GF-D8 (cell line): ENCODE measurements around the gene ZP3.
"Not testable (repeated sequence)": the region's sequence is repeated elsewhere in the genome, so short reads cannot be mapped to it uniquely, and the experiment has no call there.

Source experiments
- DNase-seq: peaks from one replicate; lab custom pipeline; 2025; lab: John Stamatoyannopoulos, UW

The ZP3 gene

DNA sequence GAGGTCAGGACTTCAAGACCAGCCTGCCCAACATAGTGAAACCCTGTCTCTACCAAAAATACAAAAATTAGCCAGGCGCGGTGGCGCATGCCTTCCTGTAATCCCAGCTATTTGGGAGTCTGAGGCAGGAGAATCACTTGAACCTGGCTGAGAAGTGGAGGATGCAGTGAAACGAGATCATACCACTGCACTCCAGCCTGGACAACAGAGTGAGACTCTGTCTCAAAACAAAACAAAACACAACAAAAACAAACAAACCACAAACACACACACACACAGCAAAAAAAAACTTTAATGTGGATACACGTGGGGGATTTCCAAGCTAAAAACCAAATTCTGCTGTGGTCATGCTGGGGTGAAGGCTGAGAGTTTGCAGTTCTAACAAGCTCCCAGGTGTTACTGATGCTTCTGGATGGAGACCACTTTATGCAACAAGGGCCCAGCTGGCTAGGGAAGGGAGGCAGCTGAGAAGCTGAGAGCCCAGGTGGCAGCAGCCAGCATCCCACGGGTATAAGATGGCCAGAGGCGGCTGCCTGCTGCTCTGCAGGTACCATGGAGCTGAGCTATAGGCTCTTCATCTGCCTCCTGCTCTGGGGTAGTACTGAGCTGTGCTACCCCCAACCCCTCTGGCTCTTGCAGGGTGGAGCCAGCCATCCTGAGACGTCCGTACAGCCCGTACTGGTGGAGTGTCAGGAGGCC is at the start of gene ZP3:
Gene ZP3 (plus strand): TSS at position 538 of the 699 bp plus-strand sequence. CDS start 15 bp downstream, at position 553.
- no peak for DNase-seq

DNA sequence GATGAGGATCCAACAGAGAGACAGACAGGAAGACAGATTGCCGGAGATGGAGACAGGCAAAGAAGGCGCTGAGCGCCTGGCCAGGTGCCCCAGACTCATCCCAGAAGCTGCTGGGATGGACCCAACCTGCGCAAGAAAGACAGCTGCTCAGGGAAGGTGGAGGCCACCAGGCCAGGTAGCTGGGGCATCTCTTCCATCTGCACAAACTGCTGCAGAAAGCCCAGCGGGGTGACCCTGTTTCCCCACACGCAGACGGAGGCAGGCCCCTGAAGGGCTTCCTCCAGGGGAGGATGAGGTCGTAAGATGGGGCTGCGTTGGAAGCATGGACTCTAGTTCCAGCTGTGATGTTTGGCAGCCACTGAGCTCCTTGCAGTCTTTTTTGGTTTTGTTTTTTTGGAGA is 49.5 kb upstream of the ZP3 start:
- DNase-seq = no peak

DNA sequence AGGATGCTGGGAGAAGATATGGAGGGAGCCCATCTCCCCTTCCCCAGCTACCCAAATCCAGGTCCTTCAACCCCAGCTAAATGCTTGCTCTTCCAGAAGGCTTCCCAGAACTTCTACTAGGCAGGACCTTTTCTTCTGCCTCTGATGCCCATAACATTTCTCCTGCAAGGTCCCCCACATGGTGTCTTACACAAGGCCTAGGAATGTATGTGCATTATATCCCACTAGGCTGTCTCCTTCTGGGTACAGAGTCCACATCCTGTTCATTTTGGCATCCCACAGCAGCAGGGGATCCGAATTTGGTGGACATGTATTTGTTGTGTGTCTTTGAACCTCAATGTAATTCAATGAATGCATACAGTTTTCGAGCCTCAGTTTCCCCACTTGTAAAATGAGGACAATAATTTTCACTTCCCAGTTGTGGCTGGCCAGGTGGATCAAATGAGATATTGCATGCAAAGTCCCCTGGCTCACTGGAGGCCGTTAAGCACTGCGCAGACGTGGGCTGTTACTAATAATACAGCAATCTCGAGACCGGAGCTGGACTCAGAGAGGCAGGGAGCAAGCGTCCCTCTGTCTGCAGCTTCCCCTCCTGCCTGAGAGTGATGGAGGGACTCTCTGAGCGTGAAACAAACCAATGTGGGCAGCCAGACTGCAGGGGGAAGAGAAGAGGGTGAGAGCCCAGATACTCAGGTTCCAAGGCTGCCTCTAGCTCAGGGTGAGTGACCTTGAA is 47.4 kb upstream of the ZP3 start:
- DNase-seq = no peak

DNA sequence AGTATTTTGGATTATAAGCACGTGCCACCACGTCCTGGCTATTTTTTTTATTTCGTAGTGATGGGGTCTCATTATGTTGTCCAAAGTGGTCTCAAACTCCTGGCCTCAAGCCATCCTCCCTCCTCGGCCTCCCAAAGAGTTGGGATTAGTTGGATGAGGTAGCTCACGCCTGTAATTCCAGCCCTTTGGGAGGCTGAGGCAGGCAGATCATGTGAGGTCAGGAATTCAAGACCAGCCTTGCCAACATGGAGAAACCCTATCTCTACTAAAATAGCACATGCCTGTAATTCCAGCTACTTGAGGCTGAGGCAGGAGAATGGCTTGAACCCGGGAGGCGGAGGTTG is 44.2 kb upstream of the ZP3 start:
- no peak for DNase-seq

DNA sequence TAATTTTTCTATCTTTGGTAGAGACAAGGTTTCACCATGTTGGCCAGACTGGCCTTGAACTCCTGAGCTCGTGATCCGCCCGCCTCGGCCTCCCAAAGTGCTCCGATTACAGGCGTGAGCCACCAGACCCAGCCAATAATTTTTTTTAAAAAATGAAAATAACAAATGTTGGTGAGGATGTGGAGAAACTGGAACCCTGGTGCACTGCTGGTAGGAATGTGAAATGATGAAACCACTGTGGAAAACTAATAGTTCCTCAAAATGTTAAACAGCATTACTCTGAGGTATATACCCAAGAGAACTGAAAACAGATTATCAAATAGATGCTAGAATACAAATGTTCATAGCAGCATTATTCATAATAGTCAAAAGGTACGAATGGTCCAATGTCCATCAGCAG is 42.9 kb upstream of the ZP3 start:
- peak; percentile 13 for DNase-seq

DNA sequence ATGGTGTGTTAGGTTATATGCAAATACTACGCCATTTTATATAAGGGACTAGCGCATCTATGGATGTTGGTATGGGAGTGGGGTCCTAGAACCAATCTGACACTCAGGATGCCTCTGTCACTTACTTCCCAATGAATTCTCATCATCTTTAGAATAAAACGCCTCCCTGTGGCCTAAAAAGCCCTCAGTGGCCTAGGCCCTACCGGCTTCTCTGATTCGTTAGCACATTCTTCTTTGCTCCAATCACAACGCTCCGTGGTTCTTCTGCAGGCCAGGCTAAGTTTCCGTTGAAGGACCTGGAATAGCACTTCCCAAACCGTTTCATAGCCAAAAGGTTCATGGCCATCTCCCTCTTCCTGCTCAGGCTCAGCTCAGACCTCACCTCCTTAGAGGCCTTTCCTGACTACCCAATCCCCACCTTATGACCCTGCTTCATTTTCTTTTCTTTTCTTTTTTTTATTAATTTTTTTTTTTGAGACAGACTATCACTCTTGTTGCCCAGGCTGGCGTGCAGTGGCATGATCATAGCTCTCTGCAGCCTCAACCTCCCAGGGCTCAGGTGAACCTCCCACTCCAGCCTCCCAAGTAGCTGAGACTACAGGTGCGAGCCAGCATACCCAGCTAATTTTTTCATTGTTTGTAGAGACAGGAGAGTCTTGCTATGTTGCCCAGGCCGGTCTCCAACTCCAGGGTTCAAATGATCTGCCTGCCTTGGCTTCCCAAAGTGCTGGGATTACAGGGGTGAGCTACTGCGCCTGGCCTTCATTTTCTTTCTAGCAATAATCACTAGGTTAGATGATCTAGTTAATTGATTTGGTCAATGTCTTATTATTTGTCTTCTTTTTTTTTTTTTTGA is 41.4 kb upstream of the ZP3 start:
- DNase-seq = no peak

DNA sequence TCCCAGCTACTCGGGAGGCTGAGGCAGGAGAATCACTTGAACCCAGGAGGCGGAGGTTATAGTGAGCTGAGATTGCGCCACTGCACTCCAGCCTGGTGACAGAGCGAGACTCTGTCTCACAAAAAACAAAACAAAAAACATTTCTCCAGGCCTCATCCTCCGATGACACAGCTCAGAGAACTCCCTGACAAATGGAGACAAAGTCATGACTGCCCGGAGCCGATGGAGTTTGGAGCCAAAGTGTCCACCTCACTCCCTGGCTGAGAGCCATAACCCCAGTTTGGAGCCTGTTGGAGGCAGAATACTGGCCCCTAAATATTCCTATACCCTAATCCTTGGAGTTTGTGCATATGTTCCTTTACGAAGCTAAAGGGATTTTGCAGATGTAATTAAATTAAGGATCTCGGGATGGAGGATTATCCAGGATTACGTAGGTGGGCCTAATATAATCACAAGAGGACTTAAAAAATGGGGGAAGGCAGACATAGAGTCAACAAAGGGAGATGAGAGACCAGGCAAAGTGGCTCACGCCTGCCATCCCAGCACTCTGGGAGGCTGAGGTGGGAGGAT is 38.0 kb upstream of the ZP3 start:
- DNase-seq = no peak

DNA sequence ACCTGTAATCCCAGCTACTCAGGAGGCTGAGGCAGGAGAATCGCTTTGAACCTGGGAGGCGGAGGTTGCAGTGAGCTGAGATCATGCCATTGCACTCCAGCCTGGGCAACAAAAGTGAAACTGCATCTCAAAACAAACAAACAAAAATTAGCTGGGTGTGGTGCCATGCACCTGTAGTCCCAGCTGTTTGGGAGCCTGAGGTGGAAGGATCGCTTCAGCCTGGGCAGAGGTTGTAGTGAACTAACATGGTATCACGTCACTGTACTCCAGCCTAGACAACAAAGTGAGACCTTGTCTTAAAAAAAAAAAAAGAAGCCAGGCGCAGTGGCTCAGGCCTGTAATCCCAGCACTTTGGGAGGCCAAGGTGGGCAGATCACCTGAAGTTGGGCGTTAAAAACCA is 37.0 kb upstream of the ZP3 start:
- not testable (repeated sequence) for DNase-seq

DNA sequence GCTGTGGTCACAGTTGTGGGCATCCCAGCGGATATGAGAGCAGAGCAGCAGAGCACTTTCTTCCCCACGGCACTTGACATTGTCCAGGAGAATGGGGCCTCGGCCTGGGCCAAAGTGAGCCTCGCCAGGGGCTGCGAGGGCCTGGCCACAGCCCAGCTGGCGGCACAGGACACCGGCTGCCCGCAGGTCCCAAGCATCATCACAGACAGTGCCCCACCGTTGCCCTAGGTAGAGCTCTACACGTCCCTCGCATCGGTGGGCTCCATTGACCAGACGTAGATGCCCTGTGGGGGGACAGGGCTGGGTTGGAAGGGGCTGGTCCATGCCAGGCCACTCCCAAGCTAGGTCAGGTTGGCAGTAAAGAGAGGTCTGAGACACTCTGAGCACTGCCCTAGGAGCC is 34.7 kb upstream of the ZP3 start:
- DNase-seq = no peak

DNA sequence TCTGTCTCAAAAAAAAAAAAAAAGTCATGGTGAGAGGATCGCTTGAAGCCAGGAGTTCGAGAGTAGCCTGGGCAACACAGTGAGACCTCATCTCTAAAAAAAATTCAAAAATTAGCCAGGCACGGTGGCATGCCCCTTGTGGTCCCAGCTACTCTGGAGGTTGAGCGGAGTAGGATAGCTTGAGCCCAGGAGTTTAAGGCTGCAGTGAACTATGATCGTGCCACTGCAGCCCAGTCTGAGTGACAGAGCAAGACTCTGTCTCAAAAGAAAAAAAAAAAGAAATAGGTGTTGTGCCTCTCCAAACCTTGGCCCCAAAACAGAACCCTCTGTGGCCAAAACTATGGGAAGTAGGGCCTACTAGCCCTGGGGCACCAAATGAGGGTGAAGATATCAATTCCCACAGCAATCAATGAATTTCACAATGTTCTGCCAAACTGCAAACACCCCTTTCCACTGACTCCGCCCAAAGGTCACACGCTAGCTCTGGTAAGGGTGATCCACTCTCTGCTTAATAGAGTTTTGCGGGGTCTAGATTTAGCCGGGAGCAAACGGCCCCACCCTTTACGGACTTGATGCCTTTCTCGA is 32.1 kb upstream of the ZP3 start:
- DNase-seq = no peak

DNA sequence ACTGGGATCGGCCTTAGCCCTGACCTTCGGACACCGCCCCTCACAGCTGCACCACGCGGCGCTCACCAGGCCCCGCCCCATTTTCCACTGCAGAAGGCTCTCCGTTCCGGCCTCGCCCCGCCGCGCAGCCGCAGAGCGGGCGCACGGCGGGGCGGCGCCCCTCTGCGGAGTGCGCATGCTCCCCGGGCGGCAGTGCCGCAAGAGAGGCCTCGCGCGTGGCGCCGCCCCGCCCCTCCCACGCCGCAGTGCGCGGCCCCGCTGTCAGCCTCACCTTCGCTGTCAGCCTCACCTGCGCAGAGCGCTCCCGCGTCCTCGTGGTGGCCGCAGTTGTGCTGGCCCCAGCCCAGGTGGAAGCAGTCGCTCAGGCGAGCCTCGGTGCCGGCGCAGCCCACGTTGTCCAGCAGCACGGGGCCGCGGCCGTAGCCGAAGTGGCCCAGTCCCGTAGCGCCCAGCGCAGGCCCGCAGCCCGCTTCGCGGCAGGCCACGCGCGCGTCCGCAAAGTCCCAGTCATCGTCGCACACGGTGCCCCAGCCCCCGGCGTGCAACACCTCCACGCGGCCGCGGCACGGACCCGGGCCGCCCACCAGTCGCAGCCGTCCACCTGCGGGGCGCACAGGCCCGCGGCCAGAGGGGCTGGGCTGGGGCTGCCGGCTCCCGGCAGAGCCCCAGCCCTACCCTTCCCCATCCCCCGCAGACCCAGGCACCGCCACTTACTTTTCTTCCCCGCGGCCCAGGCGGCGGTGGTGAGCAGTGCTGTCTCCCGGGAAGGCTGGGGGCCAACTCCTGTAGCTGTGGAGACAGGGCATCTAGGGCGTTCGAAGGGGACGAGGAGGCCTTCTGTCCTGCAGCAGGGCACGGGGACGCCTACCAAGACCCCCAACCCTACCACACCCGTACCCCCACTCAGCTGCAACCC is 31.4 kb upstream of the ZP3 start:
- DNase-seq = peak; percentile 89

DNA sequence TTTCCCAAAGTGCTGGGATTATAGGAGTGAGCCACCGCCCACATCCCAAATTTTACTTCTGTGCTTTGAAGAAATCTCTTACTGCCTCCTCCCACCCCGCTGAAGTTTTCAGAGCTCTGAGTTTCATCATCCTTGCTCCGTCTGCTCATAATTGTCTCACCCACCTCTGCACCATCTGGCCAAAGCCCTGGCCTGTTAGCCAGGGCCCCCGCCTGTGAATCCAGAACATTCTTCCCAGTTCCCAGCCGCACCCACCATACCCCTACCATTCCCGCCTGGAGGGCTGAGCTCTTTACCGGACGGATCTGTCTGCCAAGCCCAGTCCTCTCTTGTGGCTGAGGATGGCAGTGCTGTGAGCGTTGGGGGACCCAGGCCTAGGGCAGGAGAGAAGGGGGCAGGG is 29.8 kb upstream of the ZP3 start:
- DNase-seq = peak; percentile 19

DNA sequence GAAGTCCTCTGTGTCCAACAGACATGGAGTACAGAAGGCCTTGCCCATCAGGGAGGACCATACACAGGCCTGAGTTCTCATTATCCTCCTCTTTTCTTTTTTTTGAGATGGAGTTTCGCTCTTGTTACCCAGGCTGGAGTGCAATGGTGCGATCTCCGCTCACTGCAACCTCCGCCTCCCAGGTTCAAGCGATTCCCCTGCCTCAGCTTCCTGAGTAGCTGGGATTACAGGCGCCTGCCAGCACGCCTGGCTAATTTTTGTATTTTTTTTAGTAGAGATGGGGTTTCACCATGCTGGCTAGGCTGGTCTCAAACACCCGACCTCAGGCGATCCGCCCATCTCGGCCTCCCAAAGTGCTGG is 29.2 kb upstream of the ZP3 start:
- DNase-seq = not testable (repeated sequence)

DNA sequence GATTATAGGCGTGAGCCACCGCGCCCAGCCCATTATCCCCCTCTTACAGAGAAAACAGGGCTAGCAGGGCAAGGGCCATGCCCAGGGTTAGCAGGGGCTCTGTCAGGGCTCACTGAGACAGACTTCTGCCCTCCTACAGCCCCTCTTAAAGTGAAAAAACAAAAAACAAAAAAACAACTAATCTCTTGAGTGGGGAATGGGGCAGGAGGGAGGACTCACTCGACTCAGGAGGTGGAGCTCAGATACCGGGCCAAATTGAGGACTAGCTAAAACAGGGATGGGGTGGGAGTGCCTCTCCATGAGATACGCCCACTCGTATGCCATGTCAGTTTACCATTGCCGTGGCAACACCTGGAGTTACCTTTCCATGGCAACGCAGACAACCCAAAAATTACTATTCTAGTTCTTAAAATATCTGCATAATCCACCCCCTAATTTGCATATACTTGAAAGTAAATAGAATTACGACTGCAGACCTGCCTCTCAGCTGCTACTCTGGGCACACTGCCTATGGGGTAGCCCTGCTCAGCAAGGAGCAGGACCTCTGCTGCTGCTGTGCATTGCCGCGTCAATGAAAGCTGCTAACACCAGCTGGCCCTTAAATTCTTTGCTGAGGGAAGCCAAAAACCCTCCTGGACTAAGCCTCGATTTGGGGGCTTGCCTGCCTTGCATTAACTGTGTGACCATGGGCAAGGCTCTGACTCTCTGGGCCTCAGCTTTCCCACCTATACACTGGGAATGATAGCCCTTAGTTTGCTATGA is 28.6 kb upstream of the ZP3 start:
- no peak for DNase-seq

DNA sequence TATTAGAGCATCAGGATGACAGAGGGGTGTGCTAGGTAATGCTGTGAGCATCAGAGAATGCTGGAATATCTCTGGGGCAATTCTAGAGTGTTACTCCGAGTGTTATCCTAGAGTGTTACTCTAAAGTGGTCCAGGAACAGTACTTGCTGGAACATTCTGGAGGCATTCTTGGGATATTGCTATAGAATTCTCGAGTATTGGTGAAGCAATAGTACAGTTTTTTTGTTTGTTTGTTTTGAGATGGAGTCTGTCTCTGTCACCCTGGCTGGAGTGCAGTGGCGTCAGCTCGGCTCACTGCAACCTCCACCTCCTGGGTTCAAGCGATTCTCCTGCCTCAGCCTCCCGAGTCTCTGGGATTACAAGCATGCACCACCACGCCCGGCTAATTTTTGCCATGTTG is 27.9 kb upstream of the ZP3 start:
- no peak for DNase-seq

DNA sequence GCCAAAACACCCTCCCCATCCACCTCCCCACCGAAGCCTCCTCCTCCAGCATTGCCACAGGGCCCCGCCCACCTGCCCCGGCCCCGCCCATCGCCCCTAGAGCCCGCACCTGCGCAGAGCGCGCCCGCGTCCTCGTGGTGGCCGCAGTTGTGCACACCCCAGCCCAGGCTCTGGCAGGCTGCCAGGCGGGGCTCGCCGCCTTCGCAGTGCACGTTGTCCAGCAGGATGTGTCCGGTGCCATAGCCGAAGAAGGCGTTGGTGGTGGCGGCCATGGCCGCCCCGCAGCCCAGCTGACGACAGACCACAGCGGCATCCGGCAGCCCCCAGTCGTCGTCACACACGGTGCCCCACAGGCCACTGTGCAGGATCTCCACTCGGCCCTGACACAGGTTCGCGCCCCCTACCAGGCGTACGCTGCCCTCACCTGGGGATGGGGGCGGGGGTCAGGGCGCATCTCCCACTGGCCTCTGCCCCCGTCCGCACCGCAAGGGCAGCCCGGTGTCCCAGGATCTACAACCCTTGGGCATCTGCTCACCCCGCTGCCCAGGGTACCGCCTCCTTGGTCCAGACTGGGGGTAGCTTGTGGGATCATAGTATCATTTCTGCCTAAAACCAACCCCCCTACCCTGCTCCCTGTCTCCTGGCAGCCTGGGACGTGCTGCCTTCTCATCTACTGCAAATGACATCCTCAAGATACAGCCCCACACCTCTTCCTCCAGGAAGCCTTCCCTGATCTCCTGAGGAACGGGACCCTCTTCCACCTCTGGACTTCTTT is 27.2 kb upstream of the ZP3 start:
- peak; percentile 30 for DNase-seq

DNA sequence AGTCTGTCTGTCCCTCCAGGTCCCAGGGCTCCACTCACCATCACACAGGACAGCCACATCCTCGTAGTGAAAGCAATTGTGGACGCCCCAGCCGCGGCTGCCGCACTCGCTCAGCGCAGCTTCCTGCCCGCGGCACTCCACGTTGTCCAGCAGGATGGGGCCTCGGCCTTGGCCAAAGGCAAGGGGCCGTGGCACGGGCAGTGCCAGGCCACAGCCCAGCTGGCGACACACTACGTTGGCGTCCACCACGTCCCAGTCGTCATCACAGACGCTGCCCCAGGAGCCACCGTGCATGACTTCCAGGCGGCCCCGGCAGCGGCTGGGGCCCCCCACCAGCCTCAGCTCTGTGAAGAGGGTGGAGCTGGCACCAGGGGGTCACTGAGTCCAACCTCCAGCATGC is 24.5 kb upstream of the ZP3 start:
- DNase-seq = no peak

DNA sequence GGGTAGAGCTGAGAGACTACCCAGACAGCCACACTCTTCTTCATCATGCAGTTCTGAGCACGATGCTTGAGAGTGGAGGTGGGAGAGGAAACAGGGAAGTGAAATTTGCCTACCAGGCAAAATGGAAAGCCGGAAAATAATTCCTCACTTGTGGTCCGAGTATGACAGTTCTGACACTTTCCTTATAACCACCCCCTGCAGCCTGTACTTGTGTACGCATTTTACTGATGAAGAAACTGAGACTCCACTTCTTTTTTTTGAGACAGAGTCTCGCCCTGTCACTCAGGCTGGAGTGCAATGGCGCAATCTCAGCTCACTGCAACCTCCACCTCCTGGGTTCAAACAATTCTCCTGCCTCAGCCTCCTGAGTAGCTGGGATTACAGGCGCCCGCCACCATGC is 21.7 kb upstream of the ZP3 start:
- not testable (repeated sequence) for DNase-seq

DNA sequence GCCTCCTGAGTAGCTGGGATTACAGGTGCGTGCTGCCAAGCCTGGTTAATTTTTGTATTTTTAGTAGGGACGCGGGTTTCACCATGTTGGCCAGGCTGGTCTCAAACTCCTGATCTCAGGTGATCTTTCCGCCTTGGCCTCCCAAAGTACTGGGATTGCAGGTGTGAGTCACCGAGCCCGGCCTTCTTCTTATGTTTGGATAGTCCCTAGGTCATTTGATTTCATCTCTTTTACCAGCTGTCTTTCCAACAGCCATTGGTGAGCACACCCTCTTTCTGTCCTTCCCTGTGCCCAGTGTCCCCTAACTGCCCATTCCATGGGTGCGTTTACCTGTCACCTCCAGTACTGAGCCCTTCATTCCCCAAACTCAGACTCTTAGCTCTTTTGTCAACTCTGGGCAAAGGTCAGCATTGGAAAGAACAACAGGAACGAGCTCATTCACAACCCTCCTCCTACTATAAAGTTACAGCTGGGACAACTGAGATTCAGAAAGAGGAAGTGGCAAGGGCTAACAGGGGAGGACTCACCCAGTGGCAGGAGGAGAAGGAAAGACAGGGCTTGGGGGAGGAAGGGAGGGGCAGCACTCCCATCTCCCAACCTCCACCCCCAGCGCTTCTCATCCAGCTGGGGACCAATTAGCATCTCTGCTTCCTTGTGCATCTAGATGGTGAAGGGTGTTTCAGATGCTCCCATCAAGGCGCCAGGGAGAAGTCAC is 20.8 kb upstream of the ZP3 start:
- peak; percentile 79 for DNase-seq
